Superior temporal gyrus (tissue), 1 donor: ENCODE data around the gene C9orf152.

Experiments
- DNase-seq: peaks from one replicate; pipeline ENCODE4 v3.0.0-alpha.2; 2016; ENCODE audit errors: extremely low spot score

Gene C9orf152

GRCh38 chr9:110183208-110184145, 24.5 kb downstream of the C9orf152 start:
- peak; percentile 80 for DNase-seq

- no peak for DNase-seq
Measured at GRCh38 chr9:110180511-110181434, 27.2 kb downstream of the C9orf152 start.

- no peak for DNase-seq
Measured at GRCh38 chr9:110179734-110180133, 28.2 kb downstream of the C9orf152 start.

- no peak for DNase-seq
Measured at GRCh38 chr9:110178281-110178680, 29.7 kb downstream of the C9orf152 start.

GRCh38 chr9:110175275-110175968, 32.5 kb downstream of the C9orf152 start:
- DNase-seq, result no peak

GRCh38 chr9:110173322-110173642, 34.7 kb downstream of the C9orf152 start:
- no peak for DNase-seq

GRCh38 chr9:110170357-110171257, 37.4 kb downstream of the C9orf152 start:
- no peak for DNase-seq

- DNase-seq, result no peak
Measured at GRCh38 chr9:110168486-110168885, 39.5 kb downstream of the C9orf152 start.

GRCh38 chr9:110161940-110162339, 46.0 kb downstream of the C9orf152 start:
- no peak for DNase-seq

- no peak for DNase-seq
Measured at GRCh38 chr9:110160685-110161084, 47.3 kb downstream of the C9orf152 start.

- no peak for DNase-seq
Measured at GRCh38 chr9:110160123-110160522, 47.8 kb downstream of the C9orf152 start.

- no peak for DNase-seq
Measured at GRCh38 chr9:110157823-110158664, 49.9 kb downstream of the C9orf152 start.

- DNase-seq, result no peak
Measured at GRCh38 chr9:110156902-110157301, 51.1 kb downstream of the C9orf152 start.

GRCh38 chr9:110156416-110156815, 51.5 kb downstream of the C9orf152 start:
- no peak for DNase-seq

- no peak for DNase-seq
Measured at GRCh38 chr9:110155751-110156150, 52.2 kb downstream of the C9orf152 start.

GRCh38 chr9:110153431-110153830, 54.5 kb downstream of the C9orf152 start:
- DNase-seq, result no peak

GRCh38 chr9:110152704-110153374, 55.1 kb downstream of the C9orf152 start:
- DNase-seq, result peak; percentile 83
